ES-I3 (cell line): Measurements from ENCODE around the gene LIPI.

Experiments used
- H3K36me3 ChIP-seq: 2 replicates; pipeline ENCODE4 v1.6.1; 2013; ENCODE audit warnings: mild to moderate bottlenecking, low read length, control low read depth, moderate library complexity; ENCODE audit not compliant: insufficient read depth
- H3K4me1 ChIP-seq: 2 replicates; pipeline ENCODE4 v1.6.1; 2013; ENCODE audit warnings: mild to moderate bottlenecking, control low read depth, low read length; ENCODE audit not compliant: insufficient read depth
- H3K9ac ChIP-seq: 2 replicates; pipeline ENCODE4 v1.6.1; 2013; ENCODE audit warnings: low read depth, mild to moderate bottlenecking, low read length, moderate library complexity
- H3K9me3 ChIP-seq: 2 replicates; pipeline ENCODE4 v1.6.1; 2013; ENCODE audit warnings: mild to moderate bottlenecking, low read length, moderate library complexity; ENCODE audit not compliant: control insufficient read depth, insufficient read depth

LIPI gene

DNA sequence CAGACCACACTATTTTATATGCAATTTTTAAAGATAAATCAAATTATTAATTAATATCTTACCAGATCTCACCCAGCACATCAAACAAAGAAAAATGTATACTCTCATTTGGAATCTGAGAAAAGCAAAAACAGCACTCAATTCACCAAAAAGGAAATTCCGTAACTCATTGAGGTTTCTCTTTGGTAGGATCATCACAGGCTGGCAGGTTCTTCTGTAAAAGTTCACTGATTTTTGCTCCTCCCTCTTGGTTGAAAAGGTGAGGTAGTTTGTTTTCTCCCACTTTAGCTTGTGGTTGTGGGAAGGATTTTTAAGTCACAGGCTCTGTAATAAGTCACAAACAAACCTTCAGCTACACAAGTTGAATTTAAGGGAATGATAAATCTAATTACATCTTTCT lies at the start of gene LIPI:
TSS of gene LIPI (minus strand) at position 218 of the 400 bp plus-strand sequence. CDS start at position 108, 110 bp downstream.
- no peaks in the 10 kb centered on the region for H3K4me1 ChIP-seq

DNA sequence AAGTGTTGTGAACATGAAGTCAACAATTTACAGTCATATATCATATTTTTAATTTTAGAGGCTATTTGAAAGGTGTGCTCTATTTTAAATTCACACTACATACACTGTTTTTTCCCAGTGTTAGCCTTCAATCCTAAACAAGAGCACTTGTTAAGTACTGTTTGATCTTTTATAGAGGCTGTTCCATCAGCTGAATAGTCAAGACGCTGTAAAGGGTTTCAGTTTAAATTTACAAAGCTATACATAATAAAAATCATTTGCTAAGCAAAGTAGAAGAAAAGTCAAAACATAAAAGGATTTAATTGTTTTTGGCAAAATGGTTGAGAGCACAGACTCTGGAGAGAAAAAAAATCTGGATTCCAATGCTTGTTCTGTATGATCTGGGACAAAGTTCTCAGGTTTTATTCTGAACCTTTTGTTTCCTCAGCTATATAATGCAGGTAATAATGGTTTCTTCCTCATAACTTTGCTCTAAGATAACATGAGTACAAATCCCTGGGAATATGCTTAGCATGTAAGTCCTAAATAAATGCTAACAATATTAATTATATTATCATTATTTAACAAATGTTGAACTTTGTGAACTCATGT lies 49.5 kb upstream of the LIPI start:
- no peaks in the 10 kb centered on the region for H3K4me1 ChIP-seq
- H3K9ac ChIP-seq, result no peak overlapping the region
- H3K9me3 ChIP-seq, result no peaks in the 10 kb centered on the region
- no peaks in the 10 kb centered on the region for H3K36me3 ChIP-seq

More for the DNA sequence above, at the start of gene LIPI:
- Histone ChIP-seq H3K36me3 (no peaks in the 10 kb centered on the region), H3K9me3 (no peaks in the 10 kb centered on the region), H3K9ac (no peak within 1 kb of the TSS)

DNA sequence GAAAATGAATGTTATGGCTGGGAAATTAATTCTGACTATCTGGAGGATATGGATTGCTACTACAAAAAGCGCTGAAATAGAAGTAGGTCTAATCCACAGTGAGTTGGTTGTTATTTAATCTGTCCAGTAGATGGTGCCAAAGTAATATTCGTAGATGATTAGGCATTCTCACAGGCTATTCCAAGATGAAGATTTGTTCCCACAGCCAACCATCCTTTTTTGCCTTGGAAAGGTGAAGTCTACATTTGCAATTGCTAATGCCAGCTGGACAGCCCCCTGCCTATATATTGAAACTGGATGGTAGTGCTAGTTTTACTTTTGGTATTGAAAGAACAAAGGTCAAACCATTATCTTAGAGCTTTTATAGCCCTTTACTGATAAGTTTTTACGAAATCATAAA lies 49.0 kb upstream of the LIPI start:
- Histone ChIP-seq H3K9me3 (no peaks in the 10 kb centered on the region), H3K9ac (no peak overlapping the region), H3K36me3 (no peaks in the 10 kb centered on the region), H3K4me1 (no peaks in the 10 kb centered on the region)

DNA sequence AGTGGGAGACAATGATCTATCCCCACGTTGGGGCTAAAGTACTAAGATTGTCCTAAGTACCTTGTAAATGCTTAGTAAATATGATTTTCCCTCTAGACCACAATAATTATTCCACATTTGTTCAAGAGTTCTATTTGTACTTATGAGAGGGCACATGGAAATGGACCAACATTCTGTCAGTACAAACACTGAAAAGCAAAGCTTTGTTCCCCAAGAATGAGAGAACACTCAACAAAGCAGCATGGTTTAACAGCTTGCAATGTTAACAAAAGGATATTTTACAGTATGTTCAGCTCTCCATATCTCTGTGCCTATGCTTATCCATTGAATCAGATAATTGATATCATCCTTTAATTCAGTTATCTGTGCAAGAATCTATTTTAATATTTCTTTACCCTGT lies 40.6 kb upstream of the LIPI start:
- no peak overlapping the region for H3K9ac ChIP-seq
- H3K9me3 ChIP-seq, result no peaks in the 10 kb centered on the region
- H3K36me3 ChIP-seq, result no peaks in the 10 kb centered on the region
- H3K4me1 ChIP-seq, result no peaks in the 10 kb centered on the region

DNA sequence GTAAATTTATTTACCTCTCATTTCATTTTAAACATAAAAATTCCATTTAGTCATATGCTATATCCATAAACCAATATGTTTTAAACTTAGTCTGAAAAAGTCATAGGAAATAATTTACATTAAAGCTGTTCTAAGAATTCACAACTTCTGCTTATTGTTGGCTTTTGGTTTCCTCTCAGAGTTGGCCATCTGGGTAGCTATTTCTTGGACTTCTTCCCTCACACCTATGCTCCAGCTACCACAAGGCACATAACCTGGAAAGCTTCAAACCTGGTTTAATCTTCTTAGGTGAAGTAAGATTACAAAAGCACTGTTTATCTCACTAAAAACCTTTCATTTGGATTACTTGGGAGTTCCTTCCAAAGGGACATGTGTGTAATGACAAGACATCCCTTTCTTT lies 35.0 kb upstream of the LIPI start:
- Histone ChIP-seq H3K4me1 (0 out of 2 replicates have a peak, but pooled peaks cover 4% of the 10 kb centered on the region), H3K36me3 (no peaks in the 10 kb centered on the region), H3K9me3 (no peaks in the 10 kb centered on the region), H3K9ac (no peak overlapping the region)

DNA sequence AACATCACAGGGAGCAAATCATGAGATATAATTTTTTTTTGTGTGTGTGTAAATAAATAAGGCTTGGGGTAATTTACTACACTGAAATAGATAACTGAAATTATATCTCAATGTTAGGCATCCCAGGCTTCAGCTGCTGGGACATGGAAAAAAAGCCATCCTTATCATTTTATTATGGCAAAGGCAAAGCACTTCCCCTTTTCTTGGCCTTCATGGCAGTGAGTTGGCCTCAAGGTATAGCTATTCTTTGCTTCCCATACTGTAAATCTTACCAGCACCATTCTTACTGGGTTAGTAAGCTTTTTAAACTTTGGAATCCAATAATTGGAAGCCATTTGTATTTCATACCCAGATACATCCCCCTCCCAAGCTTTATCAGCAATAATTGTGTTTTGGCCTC lies 34.2 kb upstream of the LIPI start:
- Histone ChIP-seq H3K9ac (no peak overlapping the region), H3K4me1 (0 out of 2 replicates have a peak, but pooled peaks cover 4% of the 10 kb centered on the region), H3K36me3 (no peaks in the 10 kb centered on the region), H3K9me3 (no peaks in the 10 kb centered on the region)

DNA sequence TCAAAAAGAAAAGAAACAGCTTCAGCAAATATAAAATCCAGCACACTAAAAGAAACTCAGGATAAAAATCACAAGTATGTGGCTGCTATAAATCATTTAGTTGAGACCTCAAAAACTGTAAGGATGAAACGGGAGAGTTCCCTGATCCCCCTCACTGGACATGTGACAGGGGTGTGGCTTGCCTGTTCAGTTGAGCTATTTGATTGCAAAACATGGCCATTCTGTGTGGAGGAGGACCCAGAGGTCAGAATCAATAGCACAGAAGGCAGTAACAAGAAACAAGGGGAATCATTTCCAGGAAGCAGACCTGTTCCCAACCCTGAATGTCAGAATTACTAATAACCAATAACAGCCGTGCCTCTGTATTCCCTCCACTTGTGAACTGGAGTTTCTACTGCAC lies 33.1 kb upstream of the LIPI start:
- Histone ChIP-seq H3K9ac (no peak overlapping the region), H3K9me3 (no peaks in the 10 kb centered on the region), H3K36me3 (no peaks in the 10 kb centered on the region), H3K4me1 (0 out of 2 replicates have a peak, but pooled peaks cover 4% of the 10 kb centered on the region)

DNA sequence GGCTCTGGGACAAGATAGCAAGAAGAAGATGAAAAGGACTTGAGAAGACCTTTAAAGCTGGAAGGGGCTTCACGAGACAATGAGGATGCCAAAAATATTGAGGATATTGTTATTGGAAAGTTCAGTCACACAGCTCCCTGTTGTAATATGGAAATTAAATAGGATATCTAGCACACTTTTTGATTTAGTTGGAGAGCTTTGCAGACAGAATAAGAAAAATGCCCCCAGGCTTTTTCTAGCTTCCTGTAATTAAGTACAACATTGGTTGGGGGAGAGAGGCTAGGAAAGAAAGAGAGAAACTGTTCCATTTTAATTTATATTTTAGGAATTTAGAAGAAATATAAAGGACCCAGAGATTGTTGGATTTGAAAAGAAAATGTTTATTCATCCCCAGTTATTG lies 32.7 kb upstream of the LIPI start:
- H3K4me1 ChIP-seq, result 0 out of 2 replicates have a peak, but pooled peaks cover 4% of the 10 kb centered on the region
- H3K36me3 ChIP-seq, result no peaks in the 10 kb centered on the region
- no peaks in the 10 kb centered on the region for H3K9me3 ChIP-seq
- H3K9ac ChIP-seq, result no peak overlapping the region

DNA sequence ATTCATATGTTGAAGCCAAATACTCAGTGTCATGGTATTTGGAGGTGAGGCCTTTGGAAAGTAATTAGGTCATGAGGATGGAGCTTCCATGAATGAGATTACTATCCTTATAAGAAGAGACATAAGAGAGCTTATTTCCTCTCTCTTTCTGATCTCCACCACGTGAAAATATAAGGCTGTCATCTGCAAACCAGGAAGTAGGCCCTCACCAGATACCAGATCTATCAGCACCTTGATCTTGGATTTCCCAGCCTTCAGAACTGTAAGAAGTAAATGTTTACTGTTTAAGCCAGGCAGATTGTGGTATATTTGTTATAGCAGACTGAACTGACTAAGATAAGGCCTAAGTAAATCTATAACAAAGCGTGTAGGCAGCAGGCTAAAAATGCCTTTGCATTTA lies 30.5 kb upstream of the LIPI start:
- Histone ChIP-seq H3K9me3 (no peaks in the 10 kb centered on the region), H3K9ac (no peak overlapping the region), H3K36me3 (no peaks in the 10 kb centered on the region), H3K4me1 (0 out of 2 replicates have a peak, but pooled peaks cover 4% of the 10 kb centered on the region)

DNA sequence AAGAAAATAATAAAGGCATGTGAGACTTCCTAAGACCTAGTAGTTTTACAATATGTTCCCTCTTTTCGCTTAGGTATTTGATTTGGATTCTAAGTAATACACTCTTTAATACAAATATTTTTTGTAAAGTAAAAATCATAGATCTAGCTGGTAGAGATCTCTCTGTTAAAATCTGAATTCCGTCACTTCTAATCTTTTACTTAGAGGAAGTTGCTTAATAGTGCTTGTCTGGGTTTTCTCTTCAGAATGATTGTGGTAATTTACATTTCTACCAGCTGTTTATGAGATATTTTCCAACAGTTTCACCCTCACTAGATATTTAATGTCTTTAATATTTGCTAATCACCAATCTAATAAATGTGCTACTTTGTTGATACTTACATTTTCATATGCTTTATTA lies 28.5 kb upstream of the LIPI start:
- H3K9ac ChIP-seq, result no peak overlapping the region
- H3K36me3 ChIP-seq, result no peaks in the 10 kb centered on the region
- 0 out of 2 replicates have a peak, but pooled peaks cover 4% of the 10 kb centered on the region for H3K4me1 ChIP-seq
- H3K9me3 ChIP-seq, result no peaks in the 10 kb centered on the region

DNA sequence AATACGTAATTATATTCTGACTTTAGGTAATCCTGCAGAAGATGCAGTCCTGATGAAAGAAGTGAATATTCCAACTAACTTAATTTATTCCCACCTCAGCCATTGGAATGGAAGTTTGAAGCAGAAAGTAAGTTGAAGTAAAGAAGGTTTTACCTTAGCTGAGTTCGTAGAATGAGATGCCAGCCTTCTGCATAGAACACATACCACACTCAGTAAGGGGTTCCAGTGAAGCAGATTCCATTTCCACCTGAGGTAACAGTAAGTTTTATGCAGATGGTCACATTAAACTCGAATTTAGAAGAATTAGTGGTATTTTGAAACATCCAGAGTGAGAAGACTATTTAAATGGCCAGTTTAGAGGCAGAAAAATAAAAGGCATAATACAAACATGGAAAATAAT lies 25.4 kb upstream of the LIPI start:
- Histone ChIP-seq H3K9me3 (no peaks in the 10 kb centered on the region), H3K9ac (no peak overlapping the region), H3K4me1 (no peaks in the 10 kb centered on the region), H3K36me3 (no peaks in the 10 kb centered on the region)

DNA sequence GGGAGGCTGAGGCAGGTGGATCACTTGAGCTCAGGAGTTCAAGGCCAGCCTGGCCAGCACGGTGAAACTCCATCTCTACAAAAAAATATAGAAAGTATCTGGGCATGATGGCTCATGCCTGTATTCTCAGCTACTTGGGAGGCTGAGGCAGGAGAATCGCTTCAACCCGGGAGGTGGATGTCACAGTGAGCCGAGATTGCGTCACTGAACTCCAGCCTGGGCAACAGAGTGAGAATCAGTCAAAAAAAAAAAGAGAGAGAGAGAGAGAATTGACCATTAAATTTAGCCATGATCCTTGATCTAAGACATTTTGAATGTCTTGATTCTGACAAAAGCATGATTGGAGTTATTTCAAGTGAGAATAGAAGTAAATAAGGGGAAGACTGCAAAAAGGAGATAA lies 24.3 kb upstream of the LIPI start:
- no peak overlapping the region for H3K9ac ChIP-seq
- H3K4me1 ChIP-seq, result no peaks in the 10 kb centered on the region
- H3K9me3 ChIP-seq, result no peaks in the 10 kb centered on the region; the same call in 1 of the 2 replicates
- no peaks in the 10 kb centered on the region for H3K36me3 ChIP-seq

DNA sequence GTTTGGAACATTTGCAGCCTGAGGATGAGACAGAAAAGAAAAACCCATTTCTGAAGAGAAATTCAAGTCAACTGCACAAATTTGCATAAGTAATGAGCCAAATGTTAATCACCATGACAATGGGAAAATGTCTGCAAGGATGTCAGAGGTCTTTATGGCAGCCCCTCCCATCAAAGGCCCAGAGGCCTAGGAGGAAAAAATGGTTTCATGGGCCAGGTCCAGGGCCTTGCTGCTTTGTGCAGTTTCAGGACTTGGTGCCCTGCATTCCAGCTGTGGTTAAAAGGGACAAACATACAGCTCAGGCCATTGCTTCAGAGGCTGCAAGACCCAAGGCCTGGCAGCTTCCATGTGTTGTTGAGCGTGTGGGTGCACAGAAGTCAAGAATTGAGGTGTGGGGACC lies 18.6 kb upstream of the LIPI start:
- H3K4me1 ChIP-seq, result no peaks in the 10 kb centered on the region
- H3K9me3 ChIP-seq, result peaks cover 13% of the 10 kb centered on the region
- H3K9ac ChIP-seq, result no peak overlapping the region
- no peaks in the 10 kb centered on the region for H3K36me3 ChIP-seq

DNA sequence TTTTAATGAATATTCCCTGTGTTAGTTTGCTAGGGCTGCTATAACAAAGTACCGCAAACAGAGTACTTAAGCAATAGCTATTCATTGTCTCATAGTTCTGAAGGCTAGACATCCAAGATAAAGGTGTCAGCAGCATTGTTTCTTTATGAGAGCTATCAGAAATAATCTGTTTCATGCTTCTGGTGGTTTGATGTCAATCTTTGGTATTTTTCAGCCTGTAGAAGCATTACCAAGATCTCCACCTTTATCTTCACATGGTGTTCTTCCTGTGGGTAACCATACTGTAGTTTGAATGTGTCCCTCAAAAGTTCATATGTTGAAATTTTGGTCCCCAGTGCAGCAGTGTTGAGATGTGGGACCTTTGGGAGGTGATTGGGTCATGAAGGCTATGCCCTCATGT lies 12.6 kb upstream of the LIPI start:
- Histone ChIP-seq H3K4me1 (peaks cover 8% of the 10 kb centered on the region; the same call in 1 of the 2 replicates), H3K9me3 (no peaks in the 10 kb centered on the region), H3K36me3 (no peaks in the 10 kb centered on the region), H3K9ac (no peak overlapping the region)

DNA sequence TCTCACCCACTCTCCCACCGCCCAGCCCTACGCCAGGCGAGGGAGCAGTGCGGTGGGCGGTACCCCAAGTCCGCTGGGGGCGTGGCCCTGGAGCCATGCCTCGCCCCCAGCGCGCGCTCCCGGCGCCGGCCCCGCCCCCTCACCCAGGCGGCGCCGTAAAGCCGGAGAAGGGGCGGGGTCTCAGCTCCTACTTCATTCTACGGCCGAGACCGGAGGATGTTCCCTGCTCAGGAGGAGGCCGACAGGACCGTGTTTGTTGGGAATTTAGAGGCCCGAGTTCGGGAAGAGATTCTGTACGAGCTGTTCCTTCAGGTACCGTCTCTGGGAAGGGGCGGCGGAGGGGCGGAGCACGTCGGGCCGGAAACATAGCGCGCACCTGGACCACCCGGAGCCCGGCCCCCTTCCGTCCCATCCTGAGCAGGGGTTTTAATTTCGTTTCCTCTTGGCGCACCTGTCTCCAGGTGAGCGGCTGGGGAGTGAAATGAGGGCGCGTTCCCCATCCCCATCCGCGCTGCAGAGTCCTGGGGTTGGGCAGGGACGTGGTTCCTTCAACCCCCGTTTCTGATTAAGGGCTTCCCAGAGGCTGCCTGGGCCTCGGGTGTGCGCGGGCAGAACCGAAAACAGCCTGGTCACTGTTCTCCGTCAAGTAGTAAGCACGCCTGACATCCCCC lies 5.4 kb upstream of the LIPI start, which contains the start of gene RBM11:
TSS of gene RBM11 (plus strand) at position 187 of the 671 bp plus-strand sequence. CDS start at position 217, 30 bp downstream.
- H3K4me1 ChIP-seq, result peaks cover 8% of the 10 kb centered on the region; the same call in 1 of the 2 replicates
- no peaks in the 10 kb centered on the region for H3K9me3 ChIP-seq
- H3K9ac ChIP-seq, result peak within 1 kb of the TSS; percentile 63; the same call in 1 of the 2 replicates
- no peaks in the 10 kb centered on the region for H3K36me3 ChIP-seq
